ENCODE results near the gene SPDYE1. TPM values are rescaled to one million over a fixed set of nuclear protein-coding genes. Genes with fewer than 3 reads are reported as not detected.
"Not testable (repeated sequence)": the region's sequence is repeated elsewhere in the genome, so short reads cannot be mapped to it uniquely, and the experiment has no call there.

SPDYE1 gene
- total and polyA plus RNA-seq, 4 donors = 0.71 TPM; not detected in 3

- H3K27ac ChIP-seq (ENCODE audit: low read depth in 1 of 2, low read length in 2 of 2) = no peak overlapping the region
- H3K4me3 ChIP-seq (ENCODE audit: low read depth in 1 of 3, low read length in 3 of 3) = no peak overlapping the region
- WGBS = 3% methylated on average over 1 of the region's 1 CpG
- no peaks in the 10 kb centered on the region for H3K4me1 ChIP-seq (ENCODE audit: control insufficient read depth in 4 of 4, insufficient read depth in 4 of 4, low read length in 3 of 4)
- TF ChIP-seq RXRA (IDR thresholded peaks at IDR 0.05) (no peak), EGR1 (IDR thresholded peaks at IDR 0.05; ENCODE audit: low read depth in 2 of 2) (no peak), REST (IDR thresholded peaks at IDR 0.05) (no peak), FOXA2 (IDR thresholded peaks at IDR 0.05) (no peak), GABPA (IDR thresholded peaks at IDR 0.05 in 1 of 2, conservative IDR thresholded peaks at IDR 0.05 in 1 of 2) (no peak), HNF4G (IDR thresholded peaks at IDR 0.05) (no peak), NR2F2 (IDR thresholded peaks at IDR 0.05) (no peak), SP1 (IDR thresholded peaks at IDR 0.05) (no peak)
- peaks cover 0 to 2% (median 0%) of the 10 kb centered on the region in 4 donors for H3K36me3 ChIP-seq (ENCODE audit: control insufficient read depth in 4 of 4, insufficient read depth in 3 of 4, low read depth in 1 of 4, low read length in 3 of 4)
- no peaks in the 10 kb centered on the region for H3K27me3 ChIP-seq (ENCODE audit: control insufficient read depth in 4 of 4, insufficient read depth in 4 of 4, low read length in 3 of 4)
- no peak overlapping the region for H3K9ac ChIP-seq (ENCODE audit: low read depth in 1 of 2, low read length in 2 of 2)
- H3K9me3 ChIP-seq (ENCODE audit: control insufficient read depth in 4 of 4, low read length in 3 of 4) = no peaks in the 10 kb centered on the region
- DNase-seq (ENCODE audit: low spot score) = no peak
Observed at GRCh38 chr7:43960933-43961332, 36.8 kb upstream of the SPDYE1 start.

GRCh38 chr7:43966392-43966791, 31.3 kb upstream of the SPDYE1 start:
- not testable (repeated sequence) for H3K9ac ChIP-seq (ENCODE audit: low read depth in 1 of 2, low read length in 2 of 2); H3K36me3 ChIP-seq (ENCODE audit: control insufficient read depth in 4 of 4, insufficient read depth in 3 of 4, low read depth in 1 of 4, low read length in 3 of 4); H3K27me3 ChIP-seq (ENCODE audit: control insufficient read depth in 4 of 4, insufficient read depth in 4 of 4, low read length in 3 of 4); DNase-seq (ENCODE audit: low spot score); H3K9me3 ChIP-seq (ENCODE audit: control insufficient read depth in 4 of 4, low read length in 3 of 4); H3K4me3 ChIP-seq (ENCODE audit: low read depth in 1 of 3, low read length in 3 of 3); H3K4me1 ChIP-seq (ENCODE audit: control insufficient read depth in 4 of 4, insufficient read depth in 4 of 4, low read length in 3 of 4); H3K27ac ChIP-seq (ENCODE audit: low read depth in 1 of 2, low read length in 2 of 2)
- over 99% methylated on average over 3 of the region's 3 CpGs for WGBS

- H3K36me3 ChIP-seq (ENCODE audit: control insufficient read depth in 4 of 4, insufficient read depth in 3 of 4, low read depth in 1 of 4, low read length in 3 of 4); H3K9ac ChIP-seq (ENCODE audit: low read depth in 1 of 2, low read length in 2 of 2); H3K27me3 ChIP-seq (ENCODE audit: control insufficient read depth in 4 of 4, insufficient read depth in 4 of 4, low read length in 3 of 4); H3K4me1 ChIP-seq (ENCODE audit: control insufficient read depth in 4 of 4, insufficient read depth in 4 of 4, low read length in 3 of 4); H3K4me3 ChIP-seq (ENCODE audit: low read depth in 1 of 3, low read length in 3 of 3); H3K27ac ChIP-seq (ENCODE audit: low read depth in 1 of 2, low read length in 2 of 2); H3K9me3 ChIP-seq (ENCODE audit: control insufficient read depth in 4 of 4, low read length in 3 of 4); DNase-seq (ENCODE audit: low spot score): not testable (repeated sequence)
- WGBS = 91% methylated on average over 17 of the region's 20 CpGs
Observed at GRCh38 chr7:43968172-43969040, 29.3 kb upstream of the SPDYE1 start.

GRCh38 chr7:43969586-43969985, 28.1 kb upstream of the SPDYE1 start:
- not testable (repeated sequence) for H3K4me1 ChIP-seq (ENCODE audit: control insufficient read depth in 4 of 4, insufficient read depth in 4 of 4, low read length in 3 of 4); H3K36me3 ChIP-seq (ENCODE audit: control insufficient read depth in 4 of 4, insufficient read depth in 3 of 4, low read depth in 1 of 4, low read length in 3 of 4)
- WGBS = 98% methylated on average over 11 of the region's 11 CpGs

GRCh38 chr7:43970698-43971097, 27.0 kb upstream of the SPDYE1 start:
- not testable (repeated sequence) for H3K27me3 ChIP-seq (ENCODE audit: control insufficient read depth in 4 of 4, insufficient read depth in 4 of 4, low read length in 3 of 4); H3K4me3 ChIP-seq (ENCODE audit: low read depth in 1 of 3, low read length in 3 of 3); DNase-seq (ENCODE audit: low spot score); H3K36me3 ChIP-seq (ENCODE audit: control insufficient read depth in 4 of 4, insufficient read depth in 3 of 4, low read depth in 1 of 4, low read length in 3 of 4); H3K4me1 ChIP-seq (ENCODE audit: control insufficient read depth in 4 of 4, insufficient read depth in 4 of 4, low read length in 3 of 4); H3K9ac ChIP-seq (ENCODE audit: low read depth in 1 of 2, low read length in 2 of 2); H3K27ac ChIP-seq (ENCODE audit: low read depth in 1 of 2, low read length in 2 of 2); H3K9me3 ChIP-seq (ENCODE audit: control insufficient read depth in 4 of 4, low read length in 3 of 4)
- 99% methylated on average over 3 of the region's 5 CpGs for WGBS

More at GRCh38 chr7:43969586-43969985, 28.1 kb upstream of the SPDYE1 start:
- DNase-seq (ENCODE audit: low spot score); H3K4me3 ChIP-seq (ENCODE audit: low read depth in 1 of 3, low read length in 3 of 3); H3K9me3 ChIP-seq (ENCODE audit: control insufficient read depth in 4 of 4, low read length in 3 of 4); H3K27me3 ChIP-seq (ENCODE audit: control insufficient read depth in 4 of 4, insufficient read depth in 4 of 4, low read length in 3 of 4); H3K27ac ChIP-seq (ENCODE audit: low read depth in 1 of 2, low read length in 2 of 2); H3K9ac ChIP-seq (ENCODE audit: low read depth in 1 of 2, low read length in 2 of 2): not testable (repeated sequence)

GRCh38 chr7:43974033-43974573, 23.6 kb upstream of the SPDYE1 start:
- H3K9me3 ChIP-seq (ENCODE audit: control insufficient read depth in 4 of 4, low read length in 3 of 4); DNase-seq (ENCODE audit: low spot score); H3K27ac ChIP-seq (ENCODE audit: low read depth in 1 of 2, low read length in 2 of 2); H3K36me3 ChIP-seq (ENCODE audit: control insufficient read depth in 4 of 4, insufficient read depth in 3 of 4, low read depth in 1 of 4, low read length in 3 of 4); H3K4me3 ChIP-seq (ENCODE audit: low read depth in 1 of 3, low read length in 3 of 3); H3K27me3 ChIP-seq (ENCODE audit: control insufficient read depth in 4 of 4, insufficient read depth in 4 of 4, low read length in 3 of 4); H3K9ac ChIP-seq (ENCODE audit: low read depth in 1 of 2, low read length in 2 of 2); H3K4me1 ChIP-seq (ENCODE audit: control insufficient read depth in 4 of 4, insufficient read depth in 4 of 4, low read length in 3 of 4): not testable (repeated sequence)
- 95% methylated on average over 7 of the region's 8 CpGs for WGBS
